HepG2 (cell line): ENCODE data around the gene MARK2. TPM values are rescaled to one million over a fixed set of nuclear protein-coding genes. Genes with fewer than 3 reads are reported as not detected.

Experiments
- GATAD2A ChIP-seq: IDR thresholded peaks from 2 replicates; pipeline ENCODE4 v1.6.1; 2016
- HNRNPLL ChIP-seq: fragments of 200-400 bp; formaldehyde crosslinking; IDR thresholded peaks from 2 replicates; pipeline ENCODE4 v1.6.1; 2017; ENCODE audit warnings: mild to moderate bottlenecking, low read depth, low read length; ENCODE audit not compliant: poor library complexity, severe bottlenecking
- KDM2A ChIP-seq: sonication (generic); formaldehyde crosslinking; IDR thresholded peaks from 2 replicates; pipeline ENCODE4 v1.4.0; 2020; ENCODE audit warnings: low read depth, missing genetic modification reagents, borderline replicate concordance
- MED8 ChIP-seq: sonication (generic); formaldehyde crosslinking; IDR thresholded peaks from 2 replicates; pipeline ENCODE4 v1.8.1; 2023; ENCODE audit warnings: mild to moderate bottlenecking, missing genetic modification reagents; ENCODE audit not compliant: insufficient replicate concordance
- RNF2 ChIP-seq: fragments of 450-650 bp; conservative IDR thresholded peaks from 2 replicates; pipeline ENCODE4 v1.6.1; 2016; ENCODE audit warnings: low read depth
- SNAI1 ChIP-seq: sonication (generic); formaldehyde crosslinking; IDR thresholded peaks from 2 replicates; pipeline ENCODE4 v1.5.0; 2020; ENCODE audit warnings: mild to moderate bottlenecking, missing genetic modification reagents, borderline replicate concordance
- ZNF629 ChIP-seq: sonication (generic); formaldehyde crosslinking; conservative IDR thresholded peaks from 2 replicates; pipeline ENCODE4 v1.5.0; 2020; ENCODE audit warnings: missing genetic modification reagents
- polyA plus RNA-seq, 8 experiments: library from polyadenylated mRNA; depleted of rRNA in 3 of 8; stranded (reverse) in 7 of 8; unstranded in 1 of 8; fragments of >200 nt; fragmentation: Illumina TruSeq in 4 of 8; extraction: Trizol in 4 of 8; gene quantifications; 2 replicates each; pipeline versions ENCODE4 v1.2.1 to v1.2.3, GENCODE V29; 2011 to 2016; ENCODE audit warnings: low read depth in 4 of 8, missing spikeins in 1 of 8, mixed read lengths in 1 of 8; ENCODE audit not compliant: insufficient read depth in 1 of 8
- total RNA-seq, 5 experiments: library from RNA; depleted of rRNA; stranded (reverse); fragments of >200 nt; fragmentation: Illumina TruSeq; extraction: Trizol; gene quantifications; 2 replicates each; pipeline ENCODE4 v1.2.3, GENCODE V29; 2016; ENCODE audit warnings: low read depth in 1 of 5
- TF ChIP-seq, protein P1 (sequence below): sonication (generic); formaldehyde crosslinking; IDR thresholded peaks from 2 replicates; pipeline ENCODE4 v1.4.0; 2020; ENCODE audit warnings: missing genetic modification reagents
- TF ChIP-seq, protein P2 (sequence below): fragments of 450-650 bp; IDR thresholded peaks from 2 replicates; pipeline ENCODE4 v1.6.1; 2017; ENCODE audit warnings: mild to moderate bottlenecking
- TF ChIP-seq, protein P3 (sequence below): IDR thresholded peaks from 2 replicates; pipeline ENCODE4 v1.6.1; 2016; ENCODE audit warnings: missing compliant biosample characterization, missing genetic modification reagents, borderline replicate concordance

Gene MARK2
- total and polyA plus RNA-seq, 2 of the 13 experiments (the other 11 are each of a cell fraction or from before 2014, with no cell fraction given) = 13.5 to 13.9 TPM

DNA sequence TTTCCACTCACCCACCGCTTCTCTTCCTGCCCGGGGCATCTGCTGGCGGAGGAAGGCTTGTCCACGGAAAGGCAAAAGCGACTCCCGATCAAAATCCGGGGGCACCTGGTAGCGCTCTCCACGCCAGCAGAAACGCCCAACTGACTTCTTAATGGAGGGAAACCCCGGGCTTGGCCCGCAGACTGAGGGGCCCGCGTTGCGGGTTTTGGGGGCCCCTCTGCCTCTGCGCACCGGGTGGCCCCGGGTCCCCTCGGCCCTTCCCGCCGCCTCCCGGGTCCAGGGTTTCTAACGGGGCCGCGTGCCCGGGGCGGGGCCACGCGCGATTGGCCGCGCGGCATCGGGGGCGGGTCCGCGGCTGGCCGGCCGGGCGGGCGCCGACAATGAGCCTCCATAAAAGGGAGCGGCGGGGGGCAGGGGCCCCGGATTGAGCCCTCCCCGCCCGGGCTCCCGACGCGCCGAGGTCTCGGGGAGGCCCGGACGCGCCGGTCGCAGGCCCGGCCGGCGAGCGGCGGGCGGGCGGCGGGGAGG, 25.8 kb upstream of the MARK2 start, which contains the start of gene SPINDOC (continued):
- TF ChIP-seq, protein P1, sequence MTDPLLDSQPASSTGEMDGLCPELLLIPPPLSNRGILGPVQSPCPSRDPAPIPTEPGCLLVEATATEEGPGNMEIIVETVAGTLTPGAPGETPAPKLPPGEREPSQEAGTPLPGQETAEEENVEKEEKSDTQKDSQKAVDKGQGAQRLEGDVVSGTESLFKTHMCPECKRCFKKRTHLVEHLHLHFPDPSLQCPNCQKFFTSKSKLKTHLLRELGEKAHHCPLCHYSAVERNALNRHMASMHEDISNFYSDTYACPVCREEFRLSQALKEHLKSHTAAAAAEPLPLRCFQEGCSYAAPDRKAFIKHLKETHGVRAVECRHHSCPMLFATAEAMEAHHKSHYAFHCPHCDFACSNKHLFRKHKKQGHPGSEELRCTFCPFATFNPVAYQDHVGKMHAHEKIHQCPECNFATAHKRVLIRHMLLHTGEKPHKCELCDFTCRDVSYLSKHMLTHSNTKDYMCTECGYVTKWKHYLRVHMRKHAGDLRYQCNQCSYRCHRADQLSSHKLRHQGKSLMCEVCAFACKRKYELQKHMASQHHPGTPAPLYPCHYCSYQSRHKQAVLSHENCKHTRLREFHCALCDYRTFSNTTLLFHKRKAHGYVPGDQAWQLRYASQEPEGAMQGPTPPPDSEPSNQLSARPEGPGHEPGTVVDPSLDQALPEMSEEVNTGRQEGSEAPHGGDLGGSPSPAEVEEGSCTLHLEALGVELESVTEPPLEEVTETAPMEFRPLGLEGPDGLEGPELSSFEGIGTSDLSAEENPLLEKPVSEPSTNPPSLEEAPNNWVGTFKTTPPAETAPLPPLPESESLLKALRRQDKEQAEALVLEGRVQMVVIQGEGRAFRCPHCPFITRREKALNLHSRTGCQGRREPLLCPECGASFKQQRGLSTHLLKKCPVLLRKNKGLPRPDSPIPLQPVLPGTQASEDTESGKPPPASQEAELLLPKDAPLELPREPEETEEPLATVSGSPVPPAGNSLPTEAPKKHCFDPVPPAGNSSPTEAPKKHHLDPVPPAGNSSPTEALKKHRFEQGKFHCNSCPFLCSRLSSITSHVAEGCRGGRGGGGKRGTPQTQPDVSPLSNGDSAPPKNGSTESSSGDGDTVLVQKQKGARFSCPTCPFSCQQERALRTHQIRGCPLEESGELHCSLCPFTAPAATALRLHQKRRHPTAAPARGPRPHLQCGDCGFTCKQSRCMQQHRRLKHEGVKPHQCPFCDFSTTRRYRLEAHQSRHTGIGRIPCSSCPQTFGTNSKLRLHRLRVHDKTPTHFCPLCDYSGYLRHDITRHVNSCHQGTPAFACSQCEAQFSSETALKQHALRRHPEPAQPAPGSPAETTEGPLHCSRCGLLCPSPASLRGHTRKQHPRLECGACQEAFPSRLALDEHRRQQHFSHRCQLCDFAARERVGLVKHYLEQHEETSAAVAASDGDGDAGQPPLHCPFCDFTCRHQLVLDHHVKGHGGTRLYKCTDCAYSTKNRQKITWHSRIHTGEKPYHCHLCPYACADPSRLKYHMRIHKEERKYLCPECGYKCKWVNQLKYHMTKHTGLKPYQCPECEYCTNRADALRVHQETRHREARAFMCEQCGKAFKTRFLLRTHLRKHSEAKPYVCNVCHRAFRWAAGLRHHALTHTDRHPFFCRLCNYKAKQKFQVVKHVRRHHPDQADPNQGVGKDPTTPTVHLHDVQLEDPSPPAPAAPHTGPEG = 0 out of 2 replicates have a peak, but pooled peaks have one; percentile 33
- 0 out of 2 replicates have a peak, but pooled peaks have one; percentile 27 for TF ChIP-seq SNAI1 (CRISPR knock-in tag)
- peak; percentile 24 for TF ChIP-seq MED8
- TF ChIP-seq, protein P2, sequence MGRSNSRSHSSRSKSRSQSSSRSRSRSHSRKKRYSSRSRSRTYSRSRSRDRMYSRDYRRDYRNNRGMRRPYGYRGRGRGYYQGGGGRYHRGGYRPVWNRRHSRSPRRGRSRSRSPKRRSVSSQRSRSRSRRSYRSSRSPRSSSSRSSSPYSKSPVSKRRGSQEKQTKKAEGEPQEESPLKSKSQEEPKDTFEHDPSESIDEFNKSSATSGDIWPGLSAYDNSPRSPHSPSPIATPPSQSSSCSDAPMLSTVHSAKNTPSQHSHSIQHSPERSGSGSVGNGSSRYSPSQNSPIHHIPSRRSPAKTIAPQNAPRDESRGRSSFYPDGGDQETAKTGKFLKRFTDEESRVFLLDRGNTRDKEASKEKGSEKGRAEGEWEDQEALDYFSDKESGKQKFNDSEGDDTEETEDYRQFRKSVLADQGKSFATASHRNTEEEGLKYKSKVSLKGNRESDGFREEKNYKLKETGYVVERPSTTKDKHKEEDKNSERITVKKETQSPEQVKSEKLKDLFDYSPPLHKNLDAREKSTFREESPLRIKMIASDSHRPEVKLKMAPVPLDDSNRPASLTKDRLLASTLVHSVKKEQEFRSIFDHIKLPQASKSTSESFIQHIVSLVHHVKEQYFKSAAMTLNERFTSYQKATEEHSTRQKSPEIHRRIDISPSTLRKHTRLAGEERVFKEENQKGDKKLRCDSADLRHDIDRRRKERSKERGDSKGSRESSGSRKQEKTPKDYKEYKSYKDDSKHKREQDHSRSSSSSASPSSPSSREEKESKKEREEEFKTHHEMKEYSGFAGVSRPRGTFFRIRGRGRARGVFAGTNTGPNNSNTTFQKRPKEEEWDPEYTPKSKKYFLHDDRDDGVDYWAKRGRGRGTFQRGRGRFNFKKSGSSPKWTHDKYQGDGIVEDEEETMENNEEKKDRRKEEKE = no peak
- no peak for TF ChIP-seq ZNF629
- TF ChIP-seq GATAD2A (CRISPR knock-in tag) = peak; percentile 50
- TF ChIP-seq RNF2 = peak; percentile 48; the same call in 1 of the 2 replicates
- TF ChIP-seq KDM2A = peak; percentile 8; the same call in 1 of the 2 replicates
- TF ChIP-seq HNRNPLL = peak; percentile 33
- TF ChIP-seq, protein P3, sequence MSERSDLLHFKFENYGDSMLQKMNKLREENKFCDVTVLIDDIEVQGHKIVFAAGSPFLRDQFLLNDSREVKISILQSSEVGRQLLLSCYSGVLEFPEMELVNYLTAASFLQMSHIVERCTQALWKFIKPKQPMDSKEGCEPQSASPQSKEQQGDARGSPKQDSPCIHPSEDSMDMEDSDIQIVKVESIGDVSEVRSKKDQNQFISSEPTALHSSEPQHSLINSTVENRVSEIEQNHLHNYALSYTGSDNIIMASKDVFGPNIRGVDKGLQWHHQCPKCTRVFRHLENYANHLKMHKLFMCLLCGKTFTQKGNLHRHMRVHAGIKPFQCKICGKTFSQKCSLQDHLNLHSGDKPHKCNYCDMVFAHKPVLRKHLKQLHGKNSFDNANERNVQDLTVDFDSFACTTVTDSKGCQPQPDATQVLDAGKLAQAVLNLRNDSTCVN (CRISPR knock-in tag) = no peak
- TF ChIP-seq, all 625 proteins: peak for 77
